ENCODE data around the gene SLC25A53. TPM values are rescaled to one million over a fixed set of nuclear protein-coding genes. Genes with fewer than 3 reads are reported as not detected.
A peak's percentile ranks its signal among the peaks of the same experiment; 100 is the strongest.

SLC25A53 gene
- total and polyA plus RNA-seq, 8 donors: 3.0 to 5.8 (median 4.0) TPM

- DNase-seq: peak; percentile 84 to 94 (median 90)
- Histone ChIP-seq H3K27me3 (no peaks in the 10 kb centered on the region), H3K27ac (peak within 1 kb of the TSS; percentile 65 to 80 (median 72)), H3K4me1 (peaks cover 0 to 10% (median 4%) of the 10 kb centered on the region in 3 donors), H3K9me3 (no peaks in the 10 kb centered on the region), H3K4me3 (peak within 1 kb of the TSS; percentile 55 to 64 (median 57)), H3K36me3 (no peaks in the 10 kb centered on the region)
- intact Hi-C loops (cut with DNase I): no loop called here
- WGBS, 2 donors: 1 to 33% methylated on average over 45 to 70 of the region's 71 CpGs
- peak; percentile 92 to 98 (median 96) for ATAC-seq
- TF ChIP-seq, protein P1, sequence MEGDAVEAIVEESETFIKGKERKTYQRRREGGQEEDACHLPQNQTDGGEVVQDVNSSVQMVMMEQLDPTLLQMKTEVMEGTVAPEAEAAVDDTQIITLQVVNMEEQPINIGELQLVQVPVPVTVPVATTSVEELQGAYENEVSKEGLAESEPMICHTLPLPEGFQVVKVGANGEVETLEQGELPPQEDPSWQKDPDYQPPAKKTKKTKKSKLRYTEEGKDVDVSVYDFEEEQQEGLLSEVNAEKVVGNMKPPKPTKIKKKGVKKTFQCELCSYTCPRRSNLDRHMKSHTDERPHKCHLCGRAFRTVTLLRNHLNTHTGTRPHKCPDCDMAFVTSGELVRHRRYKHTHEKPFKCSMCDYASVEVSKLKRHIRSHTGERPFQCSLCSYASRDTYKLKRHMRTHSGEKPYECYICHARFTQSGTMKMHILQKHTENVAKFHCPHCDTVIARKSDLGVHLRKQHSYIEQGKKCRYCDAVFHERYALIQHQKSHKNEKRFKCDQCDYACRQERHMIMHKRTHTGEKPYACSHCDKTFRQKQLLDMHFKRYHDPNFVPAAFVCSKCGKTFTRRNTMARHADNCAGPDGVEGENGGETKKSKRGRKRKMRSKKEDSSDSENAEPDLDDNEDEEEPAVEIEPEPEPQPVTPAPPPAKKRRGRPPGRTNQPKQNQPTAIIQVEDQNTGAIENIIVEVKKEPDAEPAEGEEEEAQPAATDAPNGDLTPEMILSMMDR (IDR thresholded peaks at IDR 0.05): peak; percentile 64 to 83 (median 72)
- no peak for FAIRE-seq
Observed at GRCh38 chrX:104165894-104166734, 9.3 kb upstream of the SLC25A53 start, which contains the start of gene FAM199X. Gene FAM199X (plus strand): TSS chrX:104166453. CDS start chrX:104166786, 333 bp downstream.

GRCh38 chrX:104151037-104151436 is 5.8 kb downstream of the SLC25A53 start:
- no peaks in the 10 kb centered on the region for H3K36me3 ChIP-seq
- 16 to 19% methylated on average over 1 of the region's 1 CpG for WGBS, 2 donors
- no peaks in the 10 kb centered on the region for H3K27me3 ChIP-seq
- H3K27ac ChIP-seq: no peak overlapping the region
- peak in 3 of 4 donors; percentile 60 to 67 (median 61) for ATAC-seq
- no peak overlapping the region for H3K4me3 ChIP-seq
- intact Hi-C loops (cut with DNase I): no loop called here
- no peak for DNase-seq
- no peaks in the 10 kb centered on the region for H3K9me3 ChIP-seq
- TF ChIP-seq, protein P1 (IDR thresholded peaks at IDR 0.05): no peak
- no peaks in the 10 kb centered on the region for H3K4me1 ChIP-seq
- no peak for FAIRE-seq

DNA sequence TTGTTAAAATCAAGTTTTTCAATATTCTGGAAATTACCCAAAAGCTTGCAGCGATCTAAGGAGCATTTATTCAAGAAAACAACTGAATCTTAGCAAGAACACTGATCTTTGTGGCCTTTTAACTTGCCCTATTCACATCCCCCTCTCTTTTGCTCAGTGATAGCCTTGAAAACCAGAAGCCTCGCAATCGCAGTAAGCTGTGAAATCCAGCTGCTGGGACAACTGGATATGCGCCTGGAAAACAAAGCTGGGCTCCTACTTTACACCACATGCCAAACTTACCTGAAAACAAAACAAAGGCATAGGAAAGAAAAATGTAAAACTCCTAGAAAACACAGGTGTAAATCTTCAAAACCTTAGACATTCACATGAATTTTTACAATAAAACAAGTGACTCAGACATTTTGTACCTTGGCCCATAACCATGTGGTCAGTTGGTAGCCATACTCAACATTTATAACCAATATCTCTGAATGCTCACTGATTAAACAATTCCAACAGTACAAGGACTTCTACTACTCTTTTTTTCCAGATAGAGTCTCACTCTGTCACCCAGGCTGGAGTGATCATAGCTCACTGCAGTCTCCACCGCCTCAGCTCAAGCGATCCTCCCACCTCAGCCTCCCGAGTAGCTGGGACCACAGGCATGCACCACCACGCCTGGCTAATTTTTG is 15.6 kb downstream of the SLC25A53 start:
- DNase-seq: no peak
- TF ChIP-seq, protein P1 (IDR thresholded peaks at IDR 0.05): no peak
- peak; percentile 61 to 77 (median 66) for ATAC-seq
- Histone ChIP-seq H3K4me1 (no peaks in the 10 kb centered on the region), H3K36me3 (no peaks in the 10 kb centered on the region), H3K9me3 (no peaks in the 10 kb centered on the region), H3K4me3 (no peak overlapping the region), H3K27ac (peak overlapping the region in 2 of 4 donors; percentile 31 to 37), H3K27me3 (no peaks in the 10 kb centered on the region)
- WGBS, 2 donors: 56 to 61% methylated on average over 8 of the region's 8 CpGs
- intact Hi-C loops (cut with DNase I): no loop called here
- FAIRE-seq: no peak

- H3K4me3 ChIP-seq: no peak overlapping the region
- no peak overlapping the region for H3K27ac ChIP-seq
- WGBS, 2 donors: 84 to 85% methylated on average over 3 of the region's 3 CpGs
- H3K36me3 ChIP-seq: no peaks in the 10 kb centered on the region
- DNase-seq (no peak), FAIRE-seq (no peak), ATAC-seq (no peak)
- H3K9me3 ChIP-seq: no peaks in the 10 kb centered on the region
- TF ChIP-seq, protein P1 (IDR thresholded peaks at IDR 0.05): no peak
- intact Hi-C loops (cut with DNase I): no loop called here
- H3K27me3 ChIP-seq: no peaks in the 10 kb centered on the region
- H3K4me1 ChIP-seq: no peaks in the 10 kb centered on the region
Observed at GRCh38 chrX:104137496-104137895, 19.3 kb downstream of the SLC25A53 start.

Measured in pancreas (tissue), 10 donors.